Measurements from ENCODE around the gene EIF4E3. TPM values are rescaled to one million over a fixed set of nuclear protein-coding genes. Genes with fewer than 3 reads are reported as not detected.

The EIF4E3 gene
- polyA plus RNA-seq, 3 donors = 35.6 to 111 (median 58.6) TPM

- no peak overlapping the region for H3K4me3 Mint-ChIP-seq
- TF ChIP-seq CTCF (IDR thresholded peaks at IDR 0.05) = no peak
- no peak for DNase-seq
- intact Hi-C loops (cut with micrococcal nuclease) = loop anchor here (5.0 to 10.0 kb wide), 2 partner anchors 1099 to 1107 kb away; no protein-coding TSS in a partner anchor
- Histone ChIP-seq H3K79me2 (ENCODE audit: insufficient read depth, low read length) (no peaks in the 10 kb centered on the region), H3K27me3 (ENCODE audit: control insufficient read depth in 2 of 2, insufficient read depth in 2 of 2, low read length in 2 of 2) (no peaks in the 10 kb centered on the region), H4K20me1 (ENCODE audit: insufficient read depth, low read length) (no peaks in the 10 kb centered on the region), H3K36me3 (replicated peaks in 1 of 2; ENCODE audit: control insufficient read depth in 1 of 2, insufficient read depth in 2 of 2, low read length in 2 of 2) (no peaks in the 10 kb centered on the region), H2AFZ (ENCODE audit: insufficient read depth, low read depth, low read length, poor library complexity, severe bottlenecking) (no peak overlapping the region), H3K4me1 (ENCODE audit: control insufficient read depth in 1 of 2, insufficient read depth in 2 of 2, low read length in 2 of 2) (peaks cover 5 to 6% of the 10 kb centered on the region in 2 donors), H3K4me2 (replicated peaks; ENCODE audit: extremely low read depth, low read length, poor library complexity, severe bottlenecking) (no peak overlapping the region), H3K9ac (ENCODE audit: insufficient read depth, low read length, poor library complexity, severe bottlenecking) (no peak overlapping the region), H3K27ac (ENCODE audit: low read depth in 1 of 2, low read length in 2 of 2) (no peak overlapping the region), H3K9me3 (replicated peaks in 1 of 2; ENCODE audit: control insufficient read depth in 1 of 2, insufficient read depth in 1 of 2, low read length in 2 of 2) (no peaks in the 10 kb centered on the region), H3K4me3 (replicated peaks in 1 of 3; ENCODE audit: low read depth in 2 of 3, low read length in 3 of 3) (no peak overlapping the region)
- WGBS (ENCODE audit: insufficient coverage) = 88% methylated on average over 4 of the region's 6 CpGs
- H3K4me1 Mint-ChIP-seq = peaks cover 26% of the 10 kb centered on the region
- peaks cover 0 to 2% (median 0%) of the 10 kb centered on the region in 7 donors for H3K9me3 Mint-ChIP-seq
- H3K27ac Mint-ChIP-seq = no peak overlapping the region
- H3K27me3 Mint-ChIP-seq (ENCODE audit: low read depth in 3 of 3) = peaks cover 0 to 3% (median 2%) of the 10 kb centered on the region in 3 donors
- H3K36me3 Mint-ChIP-seq = no peaks in the 10 kb centered on the region
Measured at GRCh38 chr3:71651625-71652024, 73.6 kb downstream of the EIF4E3 start.

- H3K9me3 Mint-ChIP-seq = peaks cover 0 to 2% (median 0%) of the 10 kb centered on the region in 7 donors
- no peak overlapping the region for H2AFZ ChIP-seq (ENCODE audit: insufficient read depth, low read depth, low read length, poor library complexity, severe bottlenecking)
- peaks cover 0 to 3% (median 0%) of the 10 kb centered on the region in 3 donors for H3K27me3 Mint-ChIP-seq (ENCODE audit: low read depth in 3 of 3)
- no peak overlapping the region for H3K27ac ChIP-seq (ENCODE audit: low read depth in 1 of 2, low read length in 2 of 2)
- H3K36me3 ChIP-seq (replicated peaks in 1 of 2; ENCODE audit: control insufficient read depth in 1 of 2, insufficient read depth in 2 of 2, low read length in 2 of 2) = no peaks in the 10 kb centered on the region
- H3K4me1 ChIP-seq (ENCODE audit: control insufficient read depth in 1 of 2, insufficient read depth in 2 of 2, low read length in 2 of 2) = peaks cover 5 to 6% of the 10 kb centered on the region in 2 donors
- H3K79me2 ChIP-seq (ENCODE audit: insufficient read depth, low read length) = no peaks in the 10 kb centered on the region
- no peaks in the 10 kb centered on the region for H3K9me3 ChIP-seq (replicated peaks in 1 of 2; ENCODE audit: control insufficient read depth in 1 of 2, insufficient read depth in 1 of 2, low read length in 2 of 2)
- intact Hi-C loops (cut with micrococcal nuclease) = loop anchor here (5.0 to 10.0 kb wide), 2 partner anchors 1098 to 1106 kb away; no protein-coding TSS in a partner anchor
- H3K27me3 ChIP-seq (ENCODE audit: control insufficient read depth in 2 of 2, insufficient read depth in 2 of 2, low read length in 2 of 2) = no peaks in the 10 kb centered on the region
- no peak for DNase-seq
- H3K27ac Mint-ChIP-seq = no peak overlapping the region
- H4K20me1 ChIP-seq (ENCODE audit: insufficient read depth, low read length) = no peaks in the 10 kb centered on the region
- H3K9ac ChIP-seq (ENCODE audit: insufficient read depth, low read length, poor library complexity, severe bottlenecking) = no peak overlapping the region
- no peak for TF ChIP-seq CTCF (IDR thresholded peaks at IDR 0.05)
- H3K4me3 ChIP-seq (replicated peaks in 1 of 3; ENCODE audit: low read depth in 2 of 3, low read length in 3 of 3) = no peak overlapping the region
- H3K4me2 ChIP-seq (replicated peaks; ENCODE audit: extremely low read depth, low read length, poor library complexity, severe bottlenecking) = no peak overlapping the region
- 100% methylated on average over 1 of the region's 5 CpGs for WGBS (ENCODE audit: insufficient coverage)
- peaks cover 0 to 2% of the 10 kb centered on the region in 2 donors for H3K36me3 Mint-ChIP-seq
- H3K4me3 Mint-ChIP-seq = no peak overlapping the region
- H3K4me1 Mint-ChIP-seq = peaks cover 26% of the 10 kb centered on the region
Measured at GRCh38 chr3:71650372-71650771, 74.8 kb downstream of the EIF4E3 start.
